HG03139 (cell line): Measurements from ENCODE around the gene ELK3.

ENCODE experiments used
- ATAC-seq: cut with Tn5 transposase; IDR thresholded peaks from one replicate; pipeline ENCODE4 v1.9.1; 2021; ENCODE audit not compliant: unreplicated experiment

Gene ELK3

GRCh38 chr12:96187956-96188355 lies 6.2 kb upstream of the ELK3 start:
- no peak for ATAC-seq

- no peak for ATAC-seq
Measured at GRCh38 chr12:96189781-96190180, 4.4 kb upstream of the ELK3 start.

- no peak for ATAC-seq
Measured at GRCh38 chr12:96190413-96191108, 3.6 kb upstream of the ELK3 start.

- no peak for ATAC-seq
Measured at GRCh38 chr12:96192926-96193573, 1.1 kb upstream of the ELK3 start.

- ATAC-seq = no peak
Measured at GRCh38 chr12:96194576-96194889, 358 bp downstream of the ELK3 start.

GRCh38 chr12:96194971-96195844 lies 1.0 kb downstream of the ELK3 start:
- peak; percentile 72 for ATAC-seq

GRCh38 chr12:96195845-96196451 lies 1.8 kb downstream of the ELK3 start:
- ATAC-seq = peak; percentile 1

GRCh38 chr12:96196781-96197180 lies 2.6 kb downstream of the ELK3 start:
- no peak for ATAC-seq

GRCh38 chr12:96197503-96198272 lies 3.5 kb downstream of the ELK3 start:
- no peak for ATAC-seq

GRCh38 chr12:96198965-96199364 lies 4.8 kb downstream of the ELK3 start:
- no peak for ATAC-seq

- ATAC-seq = no peak
Measured at GRCh38 chr12:96199464-96199863, 5.3 kb downstream of the ELK3 start.

- no peak for ATAC-seq
Measured at GRCh38 chr12:96201272-96202227, 7.4 kb downstream of the ELK3 start.

- ATAC-seq = no peak
Measured at GRCh38 chr12:96204381-96204780, 10.2 kb downstream of the ELK3 start.

GRCh38 chr12:96205908-96206307 lies 11.7 kb downstream of the ELK3 start:
- ATAC-seq = no peak

GRCh38 chr12:96206936-96207662 lies 12.9 kb downstream of the ELK3 start:
- no peak for ATAC-seq

- ATAC-seq = no peak
Measured at GRCh38 chr12:96208346-96208745, 14.2 kb downstream of the ELK3 start.

GRCh38 chr12:96208801-96209549 lies 14.8 kb downstream of the ELK3 start:
- ATAC-seq = no peak

GRCh38 chr12:96210376-96211055 lies 16.3 kb downstream of the ELK3 start:
- no peak for ATAC-seq
